RWPE1 (cell line): ENCODE results near the gene FANCD2OS.

Experiments used
- CTCF ChIA-PET: fragments of 350-600 bp; sonication (Branson Sonifier 250); formaldehyde crosslinking; extraction: SDS; loops from one replicate; lab custom pipeline; 2021; lab: Yijun Ruan, JAX
- POLR2A ChIA-PET: fragments of 400-600 bp; formaldehyde crosslinking; extraction: SDS; loops from one replicate; lab custom pipeline; 2020; ENCODE audit warnings: antibody characterized with exemption; ENCODE audit not compliant: low non-redundant PET; lab: Yijun Ruan, JAX
- DNase-seq: peaks from one replicate; pipeline ENCODE4 v3.0.0; 2012; ENCODE audit warnings: low spot score
- H3K27ac ChIP-seq: fragments of 450-650 bp; 2 replicates; pipeline ENCODE4 v1.5.1; 2017
- CTCF ChIP-seq: fragments of 450-650 bp; conservative IDR thresholded peaks from 2 replicates; pipeline ENCODE4 v1.5.1; 2017; ENCODE audit warnings: low read depth, mild to moderate bottlenecking

The FANCD2OS gene

GRCh38 chr3:10122724-10123123 is 14.7 kb upstream of the FANCD2OS start:
- ChIA-PET CTCF (interaction anchor here (0.9 kb wide), 1 partner anchor 42 kb away, joined by 4 read pairs; the partner anchor contains the start of gene IRAK2), POLR2A (no interaction called here)
- no peak overlapping the region for H3K27ac ChIP-seq
- no peak for DNase-seq
- TF ChIP-seq CTCF, result no peak

GRCh38 chr3:10121064-10121463 is 13.0 kb upstream of the FANCD2OS start:
- DNase-seq, result no peak
- no peak for TF ChIP-seq CTCF
- no peak overlapping the region for H3K27ac ChIP-seq
- POLR2A ChIA-PET, result no interaction called here
- CTCF ChIA-PET, result no interaction called here

GRCh38 chr3:10119376-10119775 is 11.3 kb upstream of the FANCD2OS start:
- no peak for DNase-seq
- no peak for TF ChIP-seq CTCF
- H3K27ac ChIP-seq, result no peak overlapping the region
- CTCF ChIA-PET, result interaction anchor here (0.6 kb wide), 1 partner anchor 119 kb away, joined by 3 read pairs; no protein-coding TSS in a partner anchor
- POLR2A ChIA-PET, result no interaction called here

- CTCF ChIA-PET, result no interaction called here
- TF ChIP-seq CTCF, result no peak
Observed at GRCh38 chr3:10116928-10117327, 8.9 kb upstream of the FANCD2OS start.

GRCh38 chr3:10116138-10116460 is 8.0 kb upstream of the FANCD2OS start:
- DNase-seq, result peak; percentile 10
- CTCF ChIA-PET, result interaction anchor here (0.6 kb wide), 1 partner anchor 277 kb away, joined by 4 read pairs; no protein-coding TSS in a partner anchor
- POLR2A ChIA-PET, result no interaction called here
- H3K27ac ChIP-seq, result peak overlapping the region; percentile 78
- TF ChIP-seq CTCF, result no peak

More at GRCh38 chr3:10116928-10117327, 8.9 kb upstream of the FANCD2OS start:
- POLR2A ChIA-PET, result interaction anchor here (0.6 kb wide), 1 partner anchor 62 kb away, joined by 9 read pairs; no protein-coding TSS in a partner anchor
- no peak overlapping the region for H3K27ac ChIP-seq
- DNase-seq, result no peak

- TF ChIP-seq CTCF, result no peak
- ChIA-PET POLR2A (interaction anchor here (0.5 kb wide), 1 partner anchor 1113 kb away, joined by 3 read pairs; no protein-coding TSS in a partner anchor), CTCF (no interaction called here)
- peak; percentile 95 for DNase-seq
- H3K27ac ChIP-seq, result peak within 1 kb of the TSS; percentile 78
Observed at GRCh38 chr3:10115326-10116137, 7.5 kb upstream of the FANCD2OS start, which contains the start of gene BRK1. Gene BRK1 (plus strand): TSS chr3:10115675. CDS start chr3:10115702, 27 bp downstream.
